ENCODE measurements around the gene POLA1.
A peak's percentile ranks its signal among the peaks of the same experiment; 100 is the strongest.

The POLA1 gene

DNA sequence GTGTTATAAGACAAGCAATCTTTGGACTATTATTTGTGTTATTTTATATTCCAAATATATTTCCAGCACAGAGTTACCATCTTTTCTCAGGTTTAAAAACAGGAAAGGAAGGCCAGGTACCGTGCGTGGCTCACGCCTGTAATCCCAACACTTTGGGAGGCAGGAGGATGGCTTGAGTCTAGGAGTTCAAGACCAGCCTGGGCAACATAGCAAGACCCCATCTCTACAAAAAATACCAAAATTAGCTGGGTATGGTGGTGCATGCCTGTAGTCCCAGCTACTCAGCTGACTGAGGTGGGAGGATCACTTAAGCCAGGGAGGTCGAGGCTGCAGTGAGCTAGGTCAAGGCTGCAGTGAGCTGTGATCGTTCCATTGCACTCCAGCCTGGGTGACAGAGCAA lies 140.0 kb downstream of the POLA1 start:
- Histone ChIP-seq H3K9me3 (ENCODE audit: severe bottlenecking) (no peaks in the 10 kb centered on the region), H3K27me3 (ENCODE audit: insufficient read depth, poor library complexity, severe bottlenecking) (no peaks in the 10 kb centered on the region), H3K4me3 (ENCODE audit: severe bottlenecking) (no peak overlapping the region), H3K36me3 (ENCODE audit: low read depth) (no peaks in the 10 kb centered on the region), H3K4me1 (ENCODE audit: insufficient read depth, poor library complexity, severe bottlenecking) (no peaks in the 10 kb centered on the region), H3K27ac (ENCODE audit: poor library complexity, severe bottlenecking) (no peak overlapping the region)
- TF ChIP-seq, protein P1, sequence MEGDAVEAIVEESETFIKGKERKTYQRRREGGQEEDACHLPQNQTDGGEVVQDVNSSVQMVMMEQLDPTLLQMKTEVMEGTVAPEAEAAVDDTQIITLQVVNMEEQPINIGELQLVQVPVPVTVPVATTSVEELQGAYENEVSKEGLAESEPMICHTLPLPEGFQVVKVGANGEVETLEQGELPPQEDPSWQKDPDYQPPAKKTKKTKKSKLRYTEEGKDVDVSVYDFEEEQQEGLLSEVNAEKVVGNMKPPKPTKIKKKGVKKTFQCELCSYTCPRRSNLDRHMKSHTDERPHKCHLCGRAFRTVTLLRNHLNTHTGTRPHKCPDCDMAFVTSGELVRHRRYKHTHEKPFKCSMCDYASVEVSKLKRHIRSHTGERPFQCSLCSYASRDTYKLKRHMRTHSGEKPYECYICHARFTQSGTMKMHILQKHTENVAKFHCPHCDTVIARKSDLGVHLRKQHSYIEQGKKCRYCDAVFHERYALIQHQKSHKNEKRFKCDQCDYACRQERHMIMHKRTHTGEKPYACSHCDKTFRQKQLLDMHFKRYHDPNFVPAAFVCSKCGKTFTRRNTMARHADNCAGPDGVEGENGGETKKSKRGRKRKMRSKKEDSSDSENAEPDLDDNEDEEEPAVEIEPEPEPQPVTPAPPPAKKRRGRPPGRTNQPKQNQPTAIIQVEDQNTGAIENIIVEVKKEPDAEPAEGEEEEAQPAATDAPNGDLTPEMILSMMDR (IDR thresholded peaks at IDR 0.05; ENCODE audit: poor library complexity, severe bottlenecking): no peak
- DNase-seq (ENCODE audit: low spot score) (no peak), ATAC-seq (ENCODE audit: low read depth) (no peak)

DNA sequence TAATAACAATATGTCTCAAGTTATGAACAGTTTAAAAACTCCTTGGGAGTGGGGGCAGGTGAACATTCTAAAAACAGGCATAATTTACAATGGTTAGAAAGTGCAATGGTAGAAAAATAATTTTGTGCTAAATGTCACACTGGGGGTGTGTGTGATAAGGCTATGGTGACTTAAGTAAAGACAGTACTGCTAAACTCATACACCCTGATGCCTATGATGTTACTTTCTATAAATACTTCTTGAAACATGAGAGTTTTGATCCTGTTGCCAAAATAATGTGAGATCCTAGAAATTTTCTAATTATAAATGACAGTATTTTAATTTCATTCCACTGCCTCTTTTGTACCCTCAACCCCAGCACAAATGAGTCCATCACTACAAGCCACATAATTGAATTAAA lies 144.2 kb downstream of the POLA1 start:
- H3K4me1 ChIP-seq (ENCODE audit: insufficient read depth, poor library complexity, severe bottlenecking): no peaks in the 10 kb centered on the region
- peaks cover 6% of the 10 kb centered on the region; the same call in 1 of the 2 replicates for H3K36me3 ChIP-seq (ENCODE audit: low read depth)
- no peak overlapping the region for H3K27ac ChIP-seq (ENCODE audit: poor library complexity, severe bottlenecking)
- H3K9me3 ChIP-seq (ENCODE audit: severe bottlenecking): no peaks in the 10 kb centered on the region
- no peaks in the 10 kb centered on the region for H3K27me3 ChIP-seq (ENCODE audit: insufficient read depth, poor library complexity, severe bottlenecking)
- no peak for ATAC-seq (ENCODE audit: low read depth)
- DNase-seq (ENCODE audit: low spot score): no peak
- H3K4me3 ChIP-seq (ENCODE audit: severe bottlenecking): no peak overlapping the region
- TF ChIP-seq, protein P1 (IDR thresholded peaks at IDR 0.05; ENCODE audit: poor library complexity, severe bottlenecking): no peak

DNA sequence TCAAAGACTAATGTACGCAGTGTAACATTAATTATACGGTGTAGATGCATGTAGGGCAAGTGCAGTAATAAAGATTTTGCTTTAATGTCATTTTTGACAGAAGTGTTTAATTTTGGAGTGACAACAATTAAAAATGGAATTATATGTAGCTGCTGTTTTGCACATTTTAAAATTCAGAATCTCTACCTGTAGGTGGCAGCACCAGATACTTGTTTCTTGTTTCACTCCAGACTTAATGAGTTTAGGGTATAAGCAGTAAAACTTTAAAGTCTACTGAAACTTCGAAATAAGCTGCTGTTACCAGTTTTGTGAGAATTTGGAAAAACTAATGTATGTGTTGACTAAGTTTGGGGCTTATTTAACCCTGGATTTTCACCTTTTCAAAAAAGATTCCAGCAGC lies 144.9 kb downstream of the POLA1 start:
- Histone ChIP-seq H3K4me1 (ENCODE audit: insufficient read depth, poor library complexity, severe bottlenecking) (no peaks in the 10 kb centered on the region), H3K36me3 (ENCODE audit: low read depth) (peaks cover 7% of the 10 kb centered on the region; the same call in 1 of the 2 replicates), H3K9me3 (ENCODE audit: severe bottlenecking) (no peaks in the 10 kb centered on the region), H3K27ac (ENCODE audit: poor library complexity, severe bottlenecking) (no peak overlapping the region), H3K27me3 (ENCODE audit: insufficient read depth, poor library complexity, severe bottlenecking) (no peaks in the 10 kb centered on the region), H3K4me3 (ENCODE audit: severe bottlenecking) (no peak overlapping the region)
- TF ChIP-seq, protein P1 (IDR thresholded peaks at IDR 0.05; ENCODE audit: poor library complexity, severe bottlenecking): peak; percentile 60
- ATAC-seq (ENCODE audit: low read depth) (no peak), DNase-seq (ENCODE audit: low spot score) (no peak)

DNA sequence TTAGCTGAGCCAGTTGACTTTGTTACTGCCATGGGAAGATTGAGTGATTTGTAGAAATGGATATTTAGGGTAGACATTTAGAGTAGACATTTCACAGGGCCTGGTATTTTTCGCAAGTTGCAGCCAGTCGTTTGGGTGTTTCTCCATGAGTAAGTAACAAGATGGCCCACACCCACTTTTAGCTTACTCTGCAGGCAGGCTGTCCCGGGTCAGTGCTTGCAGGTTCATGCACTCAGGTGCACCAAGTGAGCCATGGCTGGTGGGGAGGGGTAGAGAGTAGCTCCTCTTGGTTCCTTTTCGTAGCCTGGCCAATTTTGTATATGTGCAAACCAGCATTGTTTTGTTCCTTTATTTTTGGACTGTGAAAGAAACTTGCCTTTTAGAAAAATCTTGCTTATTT lies 145.6 kb downstream of the POLA1 start:
- ATAC-seq (ENCODE audit: low read depth) (no peak), DNase-seq (ENCODE audit: low spot score) (no peak)
- Histone ChIP-seq H3K4me3 (ENCODE audit: severe bottlenecking) (no peak overlapping the region), H3K9me3 (ENCODE audit: severe bottlenecking) (no peaks in the 10 kb centered on the region), H3K4me1 (ENCODE audit: insufficient read depth, poor library complexity, severe bottlenecking) (no peaks in the 10 kb centered on the region), H3K27me3 (ENCODE audit: insufficient read depth, poor library complexity, severe bottlenecking) (no peaks in the 10 kb centered on the region), H3K36me3 (ENCODE audit: low read depth) (peaks cover 12% of the 10 kb centered on the region; the same call in 1 of the 2 replicates), H3K27ac (ENCODE audit: poor library complexity, severe bottlenecking) (no peak overlapping the region)
- TF ChIP-seq, protein P1 (IDR thresholded peaks at IDR 0.05; ENCODE audit: poor library complexity, severe bottlenecking): no peak

DNA sequence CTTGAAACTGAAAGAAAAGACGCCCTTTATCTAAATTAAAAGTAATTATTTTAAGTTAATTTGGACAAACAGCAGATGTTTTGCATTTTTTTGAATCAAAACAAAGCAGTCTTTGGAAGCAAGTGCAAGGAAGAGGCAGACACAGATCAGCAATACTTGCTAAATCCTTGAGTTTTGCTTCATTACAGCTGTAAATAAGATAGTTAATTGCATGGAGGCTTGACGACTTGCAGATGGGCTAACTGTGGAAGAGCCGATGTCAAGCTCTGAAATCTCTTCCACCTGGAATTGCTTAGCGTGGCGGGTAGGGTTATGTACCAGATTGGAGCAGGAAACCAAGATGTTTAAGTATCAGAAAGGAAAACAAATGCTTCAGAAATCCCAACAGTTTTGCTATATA lies 148.8 kb downstream of the POLA1 start:
- H3K9me3 ChIP-seq (ENCODE audit: severe bottlenecking): no peaks in the 10 kb centered on the region
- no peaks in the 10 kb centered on the region for H3K27me3 ChIP-seq (ENCODE audit: insufficient read depth, poor library complexity, severe bottlenecking)
- no peak overlapping the region for H3K4me3 ChIP-seq (ENCODE audit: severe bottlenecking)
- no peak overlapping the region for H3K27ac ChIP-seq (ENCODE audit: poor library complexity, severe bottlenecking)
- TF ChIP-seq, protein P1 (IDR thresholded peaks at IDR 0.05; ENCODE audit: poor library complexity, severe bottlenecking): no peak
- peaks cover 14% of the 10 kb centered on the region; the same call in 1 of the 2 replicates for H3K36me3 ChIP-seq (ENCODE audit: low read depth)
- ATAC-seq (ENCODE audit: low read depth): no peak
- no peak for DNase-seq (ENCODE audit: low spot score)
- H3K4me1 ChIP-seq (ENCODE audit: insufficient read depth, poor library complexity, severe bottlenecking): no peaks in the 10 kb centered on the region
